Raji (cell line): ENCODE measurements around the gene MTIF3.

ENCODE experiments used
- POLR2A ChIP-seq: IDR thresholded peaks from 2 replicates; pipeline ENCODE4 v1.6.1; 2011; ENCODE audit warnings: low read depth, low read length, control low read depth; ENCODE audit not compliant: insufficient read depth

MTIF3 gene

GRCh38 chr13:27404680-27405079 lies 45.7 kb downstream of the MTIF3 start:
- TF ChIP-seq POLR2A, result no peak

GRCh38 chr13:27403727-27404385 lies 46.5 kb downstream of the MTIF3 start:
- TF ChIP-seq POLR2A, result no peak

- TF ChIP-seq POLR2A, result no peak
Observed at GRCh38 chr13:27403203-27403678, 47.1 kb downstream of the MTIF3 start.

GRCh38 chr13:27401210-27401609 lies 49.2 kb downstream of the MTIF3 start:
- no peak for TF ChIP-seq POLR2A

GRCh38 chr13:27398360-27398759 lies 52.0 kb downstream of the MTIF3 start:
- TF ChIP-seq POLR2A, result no peak

GRCh38 chr13:27396252-27396846 lies 54.0 kb downstream of the MTIF3 start:
- no peak for TF ChIP-seq POLR2A

- TF ChIP-seq POLR2A, result no peak
Observed at GRCh38 chr13:27395007-27395510, 55.3 kb downstream of the MTIF3 start.

- TF ChIP-seq POLR2A, result no peak
Observed at GRCh38 chr13:27393101-27393500, 57.3 kb downstream of the MTIF3 start.

- TF ChIP-seq POLR2A, result no peak
Observed at GRCh38 chr13:27391471-27391870, 58.9 kb downstream of the MTIF3 start.

GRCh38 chr13:27389891-27390290 lies 60.5 kb downstream of the MTIF3 start:
- TF ChIP-seq POLR2A, result no peak

- no peak for TF ChIP-seq POLR2A
Observed at GRCh38 chr13:27388241-27388640, 62.1 kb downstream of the MTIF3 start.
